Mesendoderm (in vitro differentiated cells): ENCODE data around the gene UBE2H.
"Not testable (repeated sequence)": the region's sequence is repeated elsewhere in the genome, so short reads cannot be mapped to it uniquely, and the experiment has no call there.

Source experiments
- DNase-seq: peaks from one replicate; pipeline ENCODE4 v3.0.0; 2013
- H2AK5ac ChIP-seq: 2 replicates; pipeline ENCODE4 v1.6.1; 2013; ENCODE audit warnings: low read length, inconsistent platforms
- H2BK120ac ChIP-seq: 2 replicates; pipeline ENCODE4 v1.6.1; 2013; ENCODE audit warnings: low read depth, mild to moderate bottlenecking, low read length, moderate library complexity, mixed read lengths
- H2BK15ac ChIP-seq: replicated peaks from 2 replicates; pipeline ENCODE4 v1.6.1; 2013; ENCODE audit warnings: low read depth, mild to moderate bottlenecking, moderate library complexity
- H2BK5ac ChIP-seq: 2 replicates; pipeline ENCODE4 v1.6.1; 2013; ENCODE audit warnings: low read length, inconsistent platforms
- H3K18ac ChIP-seq: 2 replicates; pipeline ENCODE4 v1.6.1; 2013; ENCODE audit warnings: mild to moderate bottlenecking, low read length, mixed read lengths
- H3K23ac ChIP-seq: one replicate; pipeline ENCODE4 v1.6.1; 2013; ENCODE audit warnings: low read length
- H3K27ac ChIP-seq: 2 replicates; pipeline ENCODE4 v1.5.1; 2013; ENCODE audit warnings: low read depth, mild to moderate bottlenecking, inconsistent platforms, low read length, moderate library complexity
- H3K27me3 ChIP-seq: 2 replicates; pipeline ENCODE4 v1.6.1; 2013; ENCODE audit warnings: low read length, control low read depth, mild to moderate bottlenecking, inconsistent platforms; ENCODE audit not compliant: insufficient read depth, poor library complexity
- H3K36me3 ChIP-seq: 2 replicates; pipeline ENCODE4 v1.6.1; 2013; ENCODE audit warnings: low read length, inconsistent platforms; ENCODE audit not compliant: control insufficient read depth, insufficient read depth
- H3K4ac ChIP-seq: one replicate; pipeline ENCODE4 v1.6.1; 2013; ENCODE audit warnings: low read depth, mild to moderate bottlenecking, low read length, moderate library complexity
- H3K4me1 ChIP-seq: 2 replicates; pipeline ENCODE4 v1.6.1; 2013; ENCODE audit warnings: low read depth, low read length, inconsistent platforms; ENCODE audit not compliant: control insufficient read depth
- H3K4me2 ChIP-seq: 2 replicates; pipeline ENCODE4 v1.6.1; 2013; ENCODE audit warnings: low read length
- H3K4me3 ChIP-seq: 2 replicates; pipeline ENCODE4 v1.5.1; 2013; ENCODE audit warnings: mild to moderate bottlenecking, low read length
- H3K56ac ChIP-seq: one replicate; pipeline ENCODE4 v1.6.1; 2013; ENCODE audit warnings: low read length
- H3K79me1 ChIP-seq: 2 replicates; pipeline ENCODE4 v1.6.1; 2013; ENCODE audit warnings: low read length, inconsistent platforms
- H3K79me2 ChIP-seq: 2 replicates; pipeline ENCODE4 v1.6.1; 2013; ENCODE audit warnings: mild to moderate bottlenecking, low read length; ENCODE audit not compliant: control insufficient read depth, insufficient read depth
- H3K9ac ChIP-seq: 2 replicates; pipeline ENCODE4 v1.6.1; 2013; ENCODE audit warnings: low read length, inconsistent platforms
- H4K5ac ChIP-seq: one replicate; pipeline ENCODE4 v1.6.1; 2013; ENCODE audit warnings: low read length
- H4K8ac ChIP-seq: one replicate; pipeline ENCODE4 v1.6.1; 2013; ENCODE audit warnings: low read depth, mild to moderate bottlenecking, control low read depth, low read length, moderate library complexity
- WGBS: extraction: QIAGEN DNeasy Blood & Tissue Kit; methylation state at CpG from one replicate; pipeline ENCODE4 v1.1.7; 2013; ENCODE audit warnings: low lambda C conversion rate, missing lambda C conversion rate; ENCODE audit not compliant: insufficient coverage; ENCODE audit errors: extremely low coverage; 5-methylcytosine and 5-hydroxymethylcytosine counted together

UBE2H gene

DNA sequence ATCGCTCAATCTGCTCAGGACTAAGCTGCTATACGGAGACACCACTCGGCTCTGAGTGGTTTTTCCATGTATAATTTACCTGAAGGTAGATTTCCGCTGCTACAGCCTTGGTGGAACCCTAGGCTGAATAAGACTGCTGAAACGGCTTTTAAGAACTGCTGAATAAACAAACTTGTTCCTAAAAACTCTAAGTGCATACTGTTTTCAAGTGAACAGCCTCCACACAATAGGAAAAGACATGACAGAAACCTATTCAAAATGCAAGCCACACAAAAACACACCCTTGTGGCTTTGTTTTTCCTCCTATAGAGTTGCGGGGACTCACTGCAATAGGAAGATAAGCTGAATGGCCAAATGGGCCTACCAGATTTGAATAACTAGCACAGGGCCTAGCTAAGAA is 117.2 kb downstream of the UBE2H start:
- no peak overlapping the region for H2BK5ac ChIP-seq

DNA sequence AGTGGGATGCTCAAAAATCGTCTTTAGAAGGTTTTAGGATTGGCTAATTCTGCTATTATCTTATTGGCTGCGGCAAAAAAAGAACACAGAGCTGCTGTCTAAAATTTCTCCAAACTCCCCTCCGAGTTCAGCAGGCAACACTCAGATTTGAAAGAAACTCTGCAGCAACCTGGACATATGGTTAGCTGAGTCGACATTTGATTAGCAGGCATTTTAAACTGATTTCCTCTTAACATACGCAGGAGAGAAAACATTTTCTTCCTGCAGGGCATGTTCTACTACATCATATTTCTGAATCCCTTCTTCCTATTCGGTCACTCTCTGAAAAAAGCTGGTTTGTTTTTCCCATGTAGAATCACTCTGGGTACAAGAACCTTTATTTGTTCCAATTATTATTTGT is 119.4 kb downstream of the UBE2H start:
- H3K4ac ChIP-seq, H2BK120ac ChIP-seq, H3K36me3 ChIP-seq, H2BK5ac ChIP-seq, H3K56ac ChIP-seq, H3K23ac ChIP-seq, H3K79me2 ChIP-seq, H3K79me1 ChIP-seq, H4K8ac ChIP-seq, H3K9ac ChIP-seq, DNase-seq, H3K18ac ChIP-seq, H3K4me1 ChIP-seq, H3K4me3 ChIP-seq, H2AK5ac ChIP-seq, H3K4me2 ChIP-seq, H3K27ac ChIP-seq, H2BK15ac ChIP-seq, H4K5ac ChIP-seq, H3K27me3 ChIP-seq: not testable (repeated sequence)
- no CpG with 5 or more reads among the region's 6 CpGs for WGBS

More for the DNA sequence above, 117.2 kb downstream of the UBE2H start:
- Histone ChIP-seq H4K5ac (no peak overlapping the region), H2BK120ac (no peak overlapping the region), H2AK5ac (no peak overlapping the region), H3K79me1 (no peaks in the 10 kb centered on the region), H3K27me3 (no peaks in the 10 kb centered on the region), H2BK15ac (no peak overlapping the region), H4K8ac (no peak overlapping the region), H3K9ac (no peak overlapping the region), H3K23ac (no peak overlapping the region), H3K18ac (no peak overlapping the region), H3K56ac (no peak overlapping the region), H3K4me3 (no peak overlapping the region), H3K4ac (no peak overlapping the region), H3K79me2 (no peaks in the 10 kb centered on the region), H3K36me3 (no peaks in the 10 kb centered on the region), H3K27ac (no peak overlapping the region), H3K4me1 (peaks cover 7% of the 10 kb centered on the region), H3K4me2 (no peak overlapping the region)
- no CpG with 5 or more reads among the region's 6 CpGs for WGBS
- no peak for DNase-seq

DNA sequence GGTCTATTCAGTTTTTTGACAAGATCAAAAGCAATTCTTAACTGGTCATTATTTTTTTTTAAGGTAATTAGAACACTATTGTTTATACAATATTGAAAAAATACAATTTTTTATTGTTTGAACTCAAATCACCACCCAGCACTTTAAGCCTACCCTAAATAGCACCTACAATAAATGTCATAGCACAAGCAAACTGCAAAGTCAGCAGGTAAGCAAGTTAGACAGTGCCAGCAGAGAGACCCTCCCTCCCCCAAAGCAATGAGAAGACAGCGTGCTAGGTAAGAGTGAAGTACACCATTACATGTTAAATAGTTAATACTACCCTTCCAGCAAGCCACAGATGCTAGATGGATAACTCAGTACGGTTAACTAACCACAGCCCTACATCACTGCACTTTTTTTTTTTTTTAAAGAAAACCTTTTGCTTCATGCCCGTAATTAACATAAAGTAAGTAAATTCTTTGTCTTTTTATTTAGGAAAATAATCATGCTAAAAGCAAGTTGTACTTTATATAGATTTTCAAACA is 120.0 kb downstream of the UBE2H start:
- Histone ChIP-seq H3K27ac (no peak overlapping the region), H4K5ac (no peak overlapping the region), H3K4me3 (no peak overlapping the region), H2BK120ac (no peak overlapping the region), H2AK5ac (no peak overlapping the region), H3K79me2 (no peaks in the 10 kb centered on the region), H3K18ac (no peak overlapping the region), H4K8ac (no peak overlapping the region), H3K4me2 (no peak overlapping the region), H3K79me1 (no peaks in the 10 kb centered on the region), H3K23ac (no peak overlapping the region), H3K4ac (no peak overlapping the region), H2BK15ac (no peak overlapping the region), H3K4me1 (peaks cover 10% of the 10 kb centered on the region), H3K9ac (no peak overlapping the region), H3K36me3 (no peaks in the 10 kb centered on the region), H3K27me3 (no peaks in the 10 kb centered on the region), H3K56ac (no peak overlapping the region), H2BK5ac (no peak overlapping the region)
- DNase-seq, result no peak
- no CpG with 5 or more reads among the region's 3 CpGs for WGBS

DNA sequence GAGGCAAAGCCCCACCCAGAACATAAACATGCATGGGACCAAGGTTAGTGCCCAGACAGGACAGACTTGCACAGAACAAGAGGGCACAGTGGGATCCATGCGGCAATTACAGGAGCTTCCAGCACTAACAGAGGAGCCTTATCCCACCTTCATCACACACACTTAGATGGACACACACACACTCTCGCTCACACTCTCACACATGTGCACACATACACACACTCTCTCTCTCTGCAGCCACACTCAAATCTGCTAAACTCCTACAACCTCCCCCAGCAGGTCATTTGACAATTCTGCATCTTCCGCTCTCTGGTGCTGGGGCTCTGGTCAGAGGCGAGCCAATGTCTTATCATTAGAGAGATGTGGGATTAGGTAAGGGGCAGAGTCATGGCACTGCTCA is 120.5 kb downstream of the UBE2H start:
- H3K9ac ChIP-seq, result no peak overlapping the region
- H2BK120ac ChIP-seq, result no peak overlapping the region
- no peak overlapping the region for H3K4me3 ChIP-seq
- H3K79me1 ChIP-seq, result no peaks in the 10 kb centered on the region
- no peaks in the 10 kb centered on the region for H3K36me3 ChIP-seq
- H3K18ac ChIP-seq, result no peak overlapping the region
- no peak overlapping the region for H3K56ac ChIP-seq
- H3K23ac ChIP-seq, result peak overlapping the region; percentile 48
- no peak overlapping the region for H4K5ac ChIP-seq
- H2AK5ac ChIP-seq, result no peak overlapping the region
- H3K4me2 ChIP-seq, result no peak overlapping the region
- H2BK15ac ChIP-seq, result no peak overlapping the region
- no peak overlapping the region for H4K8ac ChIP-seq
- no peak overlapping the region for H2BK5ac ChIP-seq
- H3K79me2 ChIP-seq, result no peaks in the 10 kb centered on the region
- peak; percentile 31 for DNase-seq
- H3K4ac ChIP-seq, result no peak overlapping the region
- H3K27ac ChIP-seq, result no peak overlapping the region
- peaks cover 10% of the 10 kb centered on the region for H3K4me1 ChIP-seq
- H3K27me3 ChIP-seq, result no peaks in the 10 kb centered on the region
- WGBS, result no CpG with 5 or more reads among the region's 4 CpGs

DNA sequence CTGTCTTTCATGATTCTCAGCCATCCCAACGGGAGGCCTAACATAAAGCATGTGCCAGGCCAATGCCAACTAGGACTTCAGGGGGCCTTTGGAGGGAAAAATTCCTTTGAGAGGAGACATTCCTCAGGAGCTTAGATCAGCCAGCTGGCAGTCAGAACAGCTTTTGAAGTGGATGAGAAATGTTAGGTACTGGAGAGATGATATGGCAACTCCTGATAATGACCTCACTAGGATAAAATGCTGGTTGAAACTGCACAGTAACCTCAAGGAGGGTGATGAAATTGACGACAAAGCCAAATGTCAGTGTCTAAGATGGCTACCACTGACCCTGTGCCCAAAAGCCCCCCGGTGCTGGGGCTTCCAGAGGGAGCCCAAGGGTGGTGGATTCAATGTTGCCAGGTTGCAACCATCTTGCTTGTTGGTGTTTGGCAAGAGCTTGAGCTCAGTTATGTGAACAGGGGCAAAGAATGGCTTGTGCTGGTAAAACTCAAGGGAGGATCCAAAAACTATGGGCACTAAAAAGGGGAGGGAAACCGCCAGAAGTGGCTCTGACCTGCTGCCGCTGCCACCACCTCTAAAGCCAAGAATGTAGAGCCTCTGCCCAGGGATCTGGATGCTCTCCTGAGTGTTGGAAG is 121.2 kb downstream of the UBE2H start:
- no peak overlapping the region for H4K5ac ChIP-seq
- no peak overlapping the region for H3K4me3 ChIP-seq
- H3K4me2 ChIP-seq, result no peak overlapping the region
- H3K9ac ChIP-seq, result no peak overlapping the region
- no peaks in the 10 kb centered on the region for H3K36me3 ChIP-seq
- H3K4me1 ChIP-seq, result peaks cover 10% of the 10 kb centered on the region
- no peak overlapping the region for H2BK15ac ChIP-seq
- H3K23ac ChIP-seq, result no peak overlapping the region
- peak overlapping the region; percentile 0 for H3K27ac ChIP-seq
- H3K79me2 ChIP-seq, result no peaks in the 10 kb centered on the region
- H4K8ac ChIP-seq, result no peak overlapping the region
- no peak overlapping the region for H3K18ac ChIP-seq
- H2AK5ac ChIP-seq, result no peak overlapping the region
- H3K79me1 ChIP-seq, result no peaks in the 10 kb centered on the region
- no peaks in the 10 kb centered on the region for H3K27me3 ChIP-seq
- H2BK120ac ChIP-seq, result no peak overlapping the region
- DNase-seq, result peak; percentile 97
- H3K56ac ChIP-seq, result no peak overlapping the region
- no peak overlapping the region for H3K4ac ChIP-seq
- WGBS, result no CpG with 5 or more reads among the region's 5 CpGs
- no peak overlapping the region for H2BK5ac ChIP-seq

DNA sequence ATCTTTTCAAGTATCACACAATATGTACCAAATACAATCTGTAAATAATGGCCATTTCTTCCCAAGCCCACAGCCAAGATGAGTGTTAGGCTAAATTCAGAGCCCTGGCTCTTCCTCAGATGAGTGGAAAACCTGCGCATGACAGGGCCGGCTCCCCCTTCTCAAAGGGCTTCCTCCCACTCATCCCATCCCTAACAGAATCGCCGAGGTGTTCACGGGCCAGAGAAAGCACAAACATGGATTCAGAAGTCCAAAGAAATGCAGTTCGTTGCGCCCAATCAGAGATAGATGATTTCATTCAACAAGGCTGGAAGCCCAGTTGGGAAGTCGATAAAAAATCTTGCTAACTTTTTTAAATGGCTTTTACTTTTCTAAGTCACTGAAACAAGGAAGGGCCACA is 121.8 kb downstream of the UBE2H start:
- Histone ChIP-seq H2BK15ac (no peak overlapping the region), H3K56ac (no peak overlapping the region), H2AK5ac (no peak overlapping the region), H3K27me3 (no peaks in the 10 kb centered on the region), H3K18ac (no peak overlapping the region), H2BK120ac (no peak overlapping the region), H3K4ac (no peak overlapping the region), H4K5ac (no peak overlapping the region), H2BK5ac (no peak overlapping the region), H3K4me1 (peaks cover 7% of the 10 kb centered on the region), H4K8ac (no peak overlapping the region), H3K23ac (no peak overlapping the region), H3K9ac (no peak overlapping the region), H3K36me3 (no peaks in the 10 kb centered on the region), H3K79me2 (no peaks in the 10 kb centered on the region), H3K4me3 (no peak overlapping the region), H3K27ac (peak overlapping the region; percentile 40), H3K4me2 (no peak overlapping the region), H3K79me1 (no peaks in the 10 kb centered on the region)
- no peak for DNase-seq
- no CpG with 5 or more reads among the region's 8 CpGs for WGBS
